Hematopoietic multipotent progenitor cell treated with erythropoietin and hydrocortisone succinate and interleukin-3 and kit ligand, for 4 days (in vitro differentiated cells): ENCODE data around the gene BAG2.

Experiments
- DNase-seq: peaks from one replicate; pipeline ENCODE4 v3.0.0-alpha.2; 2015

Gene BAG2

GRCh38 chr6:57172136-57173055 is at the start of gene BAG2:
TSS of gene BAG2 (plus strand) at chr6:57172326. CDS start at chr6:57172698, 372 bp downstream.
- peak; percentile 98 for DNase-seq

GRCh38 chr6:57123111-57123510 is 49.0 kb upstream of the BAG2 start:
- DNase-seq, result no peak

- DNase-seq, result no peak
Observed at GRCh38 chr6:57127763-57128162, 44.4 kb upstream of the BAG2 start.

GRCh38 chr6:57130661-57131177 is 41.4 kb upstream of the BAG2 start:
- no peak for DNase-seq

GRCh38 chr6:57134954-57135353 is 37.2 kb upstream of the BAG2 start:
- no peak for DNase-seq

GRCh38 chr6:57135885-57136284 is 36.2 kb upstream of the BAG2 start:
- no peak for DNase-seq

GRCh38 chr6:57137350-57137749 is 34.8 kb upstream of the BAG2 start:
- DNase-seq, result no peak

GRCh38 chr6:57138026-57138425 is 34.1 kb upstream of the BAG2 start:
- DNase-seq, result no peak

- no peak for DNase-seq
Observed at GRCh38 chr6:57141451-57142177, 30.5 kb upstream of the BAG2 start.

- DNase-seq, result no peak
Observed at GRCh38 chr6:57142178-57142525, 30.0 kb upstream of the BAG2 start.

- DNase-seq, result no peak
Observed at GRCh38 chr6:57143690-57144089, 28.4 kb upstream of the BAG2 start.

GRCh38 chr6:57147401-57147800 is 24.7 kb upstream of the BAG2 start:
- DNase-seq, result no peak

GRCh38 chr6:57147955-57148858 is 23.9 kb upstream of the BAG2 start:
- peak; percentile 41 for DNase-seq

- DNase-seq, result no peak
Observed at GRCh38 chr6:57158658-57159057, 13.5 kb upstream of the BAG2 start.

GRCh38 chr6:57159127-57159526 is 13.0 kb upstream of the BAG2 start:
- no peak for DNase-seq

- no peak for DNase-seq
Observed at GRCh38 chr6:57162028-57162427, 10.1 kb upstream of the BAG2 start.

- DNase-seq, result no peak
Observed at GRCh38 chr6:57162516-57162915, 9.6 kb upstream of the BAG2 start.

GRCh38 chr6:57163956-57164355 is 8.2 kb upstream of the BAG2 start:
- DNase-seq, result peak; percentile 20

- no peak for DNase-seq
Observed at GRCh38 chr6:57165080-57165479, 7.0 kb upstream of the BAG2 start.

GRCh38 chr6:57173056-57173885 is 1.1 kb downstream of the BAG2 start:
- DNase-seq, result peak; percentile 72

- peak; percentile 34 for DNase-seq
Observed at GRCh38 chr6:57173886-57174510, 1.9 kb downstream of the BAG2 start.
